T-helper 1 cell treated with Interleukin-12 subunit alpha and Interleukin-12 subunit beta and Interleukin-4 antibody, amounts not matched to agents 30 μg/mL and 1 μg/mL, for 36 hours (primary cell): ENCODE measurements around the gene SMC3.

ENCODE experiments used
- H3K27ac Mint-ChIP-seq: one replicate; pipeline ENCODE4 v1.8.0; 2021; ENCODE audit warnings: mild to moderate bottlenecking, mixed read lengths
- H3K27me3 Mint-ChIP-seq: one replicate; pipeline ENCODE4 v1.8.0; 2021; ENCODE audit warnings: low read depth, mixed read lengths
- H3K36me3 Mint-ChIP-seq: one replicate; pipeline ENCODE4 v1.8.0; 2021; ENCODE audit warnings: low read depth, mixed read lengths
- H3K4me1 Mint-ChIP-seq: one replicate; pipeline ENCODE4 v1.8.0; 2021; ENCODE audit warnings: low read depth, mixed read lengths
- H3K4me3 Mint-ChIP-seq: one replicate; pipeline ENCODE4 v1.8.0; 2021; ENCODE audit warnings: mild to moderate bottlenecking, moderate library complexity, mixed read lengths
- H3K9me3 Mint-ChIP-seq: one replicate; pipeline ENCODE4 v1.8.0; 2021; ENCODE audit warnings: mixed read lengths

The SMC3 gene

GRCh38 chr10:110648692-110649346, 81.3 kb downstream of the SMC3 start:
- no peaks in the 10 kb centered on the region for H3K36me3 Mint-ChIP-seq
- H3K9me3 Mint-ChIP-seq: no peaks in the 10 kb centered on the region
- no peak overlapping the region for H3K27ac Mint-ChIP-seq
- no peak overlapping the region for H3K4me3 Mint-ChIP-seq
- H3K4me1 Mint-ChIP-seq: peaks cover 18% of the 10 kb centered on the region
- peaks cover 68% of the 10 kb centered on the region for H3K27me3 Mint-ChIP-seq

DNA sequence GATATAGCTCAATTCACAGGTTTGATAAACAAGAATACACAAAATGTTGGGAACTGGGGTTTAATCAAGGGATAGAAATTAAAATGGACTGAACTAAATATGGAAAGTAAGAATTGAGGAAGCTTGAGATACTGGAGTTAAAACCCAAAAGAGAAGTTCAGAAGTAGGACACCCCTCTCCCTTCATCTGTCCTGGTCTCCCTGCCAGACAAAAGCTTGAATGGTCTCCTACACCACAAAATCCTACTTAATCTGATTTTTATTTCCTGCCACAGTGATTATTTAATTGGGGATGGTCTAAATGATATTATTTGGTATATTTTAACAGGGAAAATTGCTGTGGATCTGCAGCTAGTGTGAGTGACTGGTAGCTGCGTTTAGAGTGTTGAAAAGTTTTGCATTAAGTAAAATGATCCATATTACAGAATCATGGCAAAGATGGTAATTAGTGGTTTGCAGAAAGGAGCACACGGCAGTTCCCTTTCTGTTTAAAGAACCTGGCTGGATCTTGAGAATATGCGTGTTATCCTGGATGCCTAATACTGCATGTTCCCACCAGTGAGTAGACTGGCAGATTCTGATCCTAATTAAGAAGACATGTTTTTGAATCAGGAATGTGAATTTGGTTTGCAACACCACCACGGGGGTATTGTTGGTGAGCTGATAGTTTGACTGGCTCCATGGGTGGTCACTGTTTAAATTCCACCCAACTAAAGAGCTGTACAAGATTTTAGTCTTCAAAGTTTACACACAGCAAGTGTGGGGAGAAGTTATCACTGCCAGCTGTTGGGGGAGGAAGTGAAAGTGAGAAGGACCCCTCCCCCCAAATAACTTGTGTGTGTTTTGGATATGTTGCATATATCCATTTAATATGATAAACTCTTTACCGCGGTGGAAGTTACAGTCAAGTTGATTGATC, 82.1 kb downstream of the SMC3 start:
- no peak overlapping the region for H3K4me3 Mint-ChIP-seq
- H3K36me3 Mint-ChIP-seq: no peaks in the 10 kb centered on the region
- peaks cover 18% of the 10 kb centered on the region for H3K4me1 Mint-ChIP-seq
- no peak overlapping the region for H3K27ac Mint-ChIP-seq
- peaks cover 67% of the 10 kb centered on the region for H3K27me3 Mint-ChIP-seq
- no peaks in the 10 kb centered on the region for H3K9me3 Mint-ChIP-seq

DNA sequence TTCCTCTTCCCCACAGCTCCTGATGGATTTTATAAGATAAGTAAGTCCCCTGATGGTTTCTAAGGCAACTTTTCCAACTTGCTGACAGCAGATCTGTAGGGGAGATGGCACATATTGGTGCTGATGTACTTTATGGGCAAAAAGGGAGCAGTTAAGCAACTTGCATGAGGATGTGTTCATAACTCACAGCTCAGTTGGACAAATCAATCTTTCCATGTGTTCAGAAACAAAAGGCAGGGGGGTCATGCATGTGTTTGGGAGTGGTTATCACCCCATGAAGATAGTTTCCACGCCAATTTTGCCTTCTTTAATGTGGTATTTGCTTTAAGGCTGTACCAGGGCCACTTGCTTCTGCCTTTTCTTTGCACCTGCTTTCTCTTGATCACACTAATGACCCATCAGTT, 82.8 kb downstream of the SMC3 start:
- no peaks in the 10 kb centered on the region for H3K9me3 Mint-ChIP-seq
- no peak overlapping the region for H3K27ac Mint-ChIP-seq
- no peak overlapping the region for H3K4me3 Mint-ChIP-seq
- peaks cover 18% of the 10 kb centered on the region for H3K4me1 Mint-ChIP-seq
- peaks cover 62% of the 10 kb centered on the region for H3K27me3 Mint-ChIP-seq
- no peaks in the 10 kb centered on the region for H3K36me3 Mint-ChIP-seq

DNA sequence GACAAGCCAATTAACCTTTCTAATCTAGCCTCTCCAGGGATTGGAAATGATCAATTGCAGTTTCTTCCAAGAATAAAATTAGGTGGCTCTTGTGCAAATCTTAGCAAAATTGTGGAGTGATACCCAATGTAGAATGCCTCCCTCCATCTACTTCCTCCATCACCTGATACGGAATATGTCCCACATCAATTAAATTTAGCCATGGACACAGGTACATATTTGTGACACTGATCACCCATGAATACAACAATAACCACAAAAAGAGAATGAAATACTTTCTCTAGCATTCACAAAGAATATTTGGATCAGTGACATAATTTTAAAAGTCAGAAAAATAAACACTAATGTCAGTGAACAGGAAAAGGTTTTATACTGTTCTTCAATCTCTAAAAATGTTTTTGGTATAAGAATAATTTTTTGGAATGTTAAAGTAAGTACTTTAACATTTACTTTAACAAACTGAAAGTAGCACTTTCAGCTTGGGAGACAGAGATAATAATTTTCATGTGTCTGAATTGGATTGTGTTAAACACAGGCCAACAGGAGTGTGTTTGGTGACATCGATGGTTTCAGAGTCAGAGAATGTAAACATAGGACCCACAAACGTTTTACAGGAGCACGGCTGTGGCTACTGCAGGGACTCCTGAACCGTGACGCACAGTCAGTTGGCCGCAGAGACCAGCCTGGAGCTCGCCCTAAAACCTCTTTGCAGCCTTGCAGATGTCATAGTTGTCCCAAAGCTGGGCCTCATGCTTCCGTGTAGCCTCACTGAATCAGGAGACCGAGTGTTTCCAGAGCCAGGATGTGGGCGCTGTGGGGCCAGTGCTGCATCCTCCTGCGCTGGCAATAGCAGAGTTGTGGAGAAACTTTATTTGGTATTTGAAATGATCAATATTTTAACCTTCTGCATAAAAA, 83.8 kb downstream of the SMC3 start:
- H3K4me1 Mint-ChIP-seq: peaks cover 18% of the 10 kb centered on the region
- H3K27ac Mint-ChIP-seq: no peak overlapping the region
- H3K27me3 Mint-ChIP-seq: peaks cover 57% of the 10 kb centered on the region

GRCh38 chr10:110652475-110653118, 85.1 kb downstream of the SMC3 start:
- H3K27me3 Mint-ChIP-seq: peaks cover 49% of the 10 kb centered on the region
- H3K36me3 Mint-ChIP-seq: no peaks in the 10 kb centered on the region
- no peaks in the 10 kb centered on the region for H3K9me3 Mint-ChIP-seq
- H3K4me1 Mint-ChIP-seq: peaks cover 18% of the 10 kb centered on the region
- H3K27ac Mint-ChIP-seq: no peak overlapping the region
- H3K4me3 Mint-ChIP-seq: no peak overlapping the region

More for the DNA sequence above, 83.8 kb downstream of the SMC3 start:
- Mint-ChIP-seq H3K36me3 (no peaks in the 10 kb centered on the region), H3K9me3 (no peaks in the 10 kb centered on the region), H3K4me3 (no peak overlapping the region)
